Measurements from ENCODE around the gene ZNF70.

ZNF70 gene

GRCh38 chr22:23779083-23779482, 28.2 kb upstream of the ZNF70 start:
- no peak for DNase-seq

GRCh38 chr22:23778577-23778900, 27.6 kb upstream of the ZNF70 start:
- no peak for DNase-seq

GRCh38 chr22:23777776-23778576, 27.1 kb upstream of the ZNF70 start:
- DNase-seq = no peak

- DNase-seq = no peak
Measured at GRCh38 chr22:23775779-23776375, 25.0 kb upstream of the ZNF70 start.

- DNase-seq = no peak
Measured at GRCh38 chr22:23774922-23775436, 24.1 kb upstream of the ZNF70 start.

- DNase-seq = no peak
Measured at GRCh38 chr22:23774114-23774921, 23.4 kb upstream of the ZNF70 start.

GRCh38 chr22:23773483-23774113, 22.7 kb upstream of the ZNF70 start:
- DNase-seq = no peak

GRCh38 chr22:23772649-23773473, 21.9 kb upstream of the ZNF70 start, which contains the start of gene MMP11:
MMP11 (plus strand) TSS chr22:23772849; CDS start chr22:23772871, 22 bp downstream.
- no peak for DNase-seq

GRCh38 chr22:23772315-23772648, 21.4 kb upstream of the ZNF70 start:
- DNase-seq = no peak

GRCh38 chr22:23769321-23769965, 18.5 kb upstream of the ZNF70 start:
- no peak for DNase-seq

- peak; percentile 62 for DNase-seq
Measured at GRCh38 chr22:23767673-23768548, 17.0 kb upstream of the ZNF70 start, which contains the start of gene CHCHD10. CHCHD10 (minus strand) TSS chr22:23767972; CDS start chr22:23767874, 98 bp downstream.

- no peak for DNase-seq
Measured at GRCh38 chr22:23767303-23767672, 16.4 kb upstream of the ZNF70 start.

GRCh38 chr22:23764899-23765881, 14.3 kb upstream of the ZNF70 start:
- no peak for DNase-seq

- no peak for DNase-seq
Measured at GRCh38 chr22:23763954-23764353, 13.0 kb upstream of the ZNF70 start.

GRCh38 chr22:23763579-23763945, 12.7 kb upstream of the ZNF70 start:
- no peak for DNase-seq

- DNase-seq = no peak
Measured at GRCh38 chr22:23762842-23763578, 12.1 kb upstream of the ZNF70 start, which contains the start of gene C22orf15. C22orf15 (plus strand) TSS chr22:23762990; CDS start chr22:23763307, 317 bp downstream.

- no peak for DNase-seq
Measured at GRCh38 chr22:23760056-23760455, 9.1 kb upstream of the ZNF70 start.

GRCh38 chr22:23759566-23759965, 8.7 kb upstream of the ZNF70 start:
- DNase-seq = no peak

Measured in central memory CD4-positive, alpha-beta T cell (primary cell).